ENCODE results near the gene CMTR1. TPM values are rescaled to one million over a fixed set of nuclear protein-coding genes. Genes with fewer than 3 reads are reported as not detected.
"Not testable (repeated sequence)": the region's sequence is repeated elsewhere in the genome, so short reads cannot be mapped to it uniquely, and the experiment has no call there.

CMTR1 gene
- total RNA-seq, 4 donors from 2014 or later, result 35.1 to 49.2 (median 41.4) TPM

GRCh38 chr6:37393381-37393929 lies 39.6 kb upstream of the CMTR1 start:
- TF ChIP-seq POLR2AphosphoS5 (IDR thresholded peaks at IDR 0.05), result no peak
- TF ChIP-seq POLR2A (IDR thresholded peaks at IDR 0.05), result no peak
- TF ChIP-seq CTCF (IDR thresholded peaks at IDR 0.05), result no peak
- TF ChIP-seq EP300 (IDR thresholded peaks at IDR 0.05), result no peak
- Histone ChIP-seq H3K9me3 (no peaks in the 10 kb centered on the region), H3K4me1 (no peaks in the 10 kb centered on the region), H3K36me3 (peaks cover 0 to 68% of the 10 kb centered on the region in 2 donors), H3K27me3 (no peaks in the 10 kb centered on the region), H3K4me3 (no peak overlapping the region), H3K27ac (no peak overlapping the region)
- 44 to 88% methylated on average over 1 of the region's 1 CpG for WGBS, 2 donors (ENCODE audit: low coverage in 1 of 2)
- no peak for ATAC-seq

GRCh38 chr6:37396571-37397180 lies 36.3 kb upstream of the CMTR1 start:
- Histone ChIP-seq H3K36me3 (peaks cover 0 to 36% of the 10 kb centered on the region in 2 donors), H3K27me3 (no peaks in the 10 kb centered on the region), H3K9me3 (no peaks in the 10 kb centered on the region), H3K4me1 (no peaks in the 10 kb centered on the region), H3K27ac (no peak overlapping the region), H3K4me3 (no peak overlapping the region)
- WGBS, 2 donors (ENCODE audit: low coverage in 1 of 2), result 88 to 100% methylated on average over 1 to 4 of the region's 4 CpGs
- ATAC-seq, result no peak
- no peak for TF ChIP-seq CTCF (IDR thresholded peaks at IDR 0.05)
- TF ChIP-seq POLR2AphosphoS5 (IDR thresholded peaks at IDR 0.05), result no peak
- no peak for TF ChIP-seq POLR2A (IDR thresholded peaks at IDR 0.05)
- TF ChIP-seq EP300 (IDR thresholded peaks at IDR 0.05), result no peak

DNA sequence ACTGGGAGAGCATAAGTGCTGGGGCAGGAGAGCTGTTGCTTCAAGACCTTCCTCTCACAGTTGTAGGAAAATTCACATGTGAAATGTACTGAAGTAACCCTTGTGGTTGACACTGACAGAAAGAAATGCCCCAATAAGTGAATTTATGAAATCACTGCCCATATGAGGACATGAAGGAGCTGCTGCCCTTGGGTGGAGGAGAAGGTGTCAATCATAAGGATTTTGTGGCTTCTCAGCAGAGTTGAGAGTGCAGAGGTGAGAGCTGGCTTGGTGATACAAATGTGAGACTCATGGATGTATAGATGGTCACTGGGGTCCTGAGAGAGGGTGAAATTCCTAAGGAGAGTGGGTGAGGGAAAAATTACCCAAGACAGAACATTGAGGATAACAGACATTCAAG lies 33.9 kb upstream of the CMTR1 start:
- H3K9me3 ChIP-seq, result no peaks in the 10 kb centered on the region
- peaks cover 0 to 12% of the 10 kb centered on the region in 2 donors for H3K36me3 ChIP-seq
- no peak for TF ChIP-seq POLR2AphosphoS5 (IDR thresholded peaks at IDR 0.05)
- H3K4me3 ChIP-seq, result no peak overlapping the region
- H3K27me3 ChIP-seq, result no peaks in the 10 kb centered on the region
- ATAC-seq, result no peak
- H3K4me1 ChIP-seq, result no peaks in the 10 kb centered on the region
- no peak overlapping the region for H3K27ac ChIP-seq

DNA sequence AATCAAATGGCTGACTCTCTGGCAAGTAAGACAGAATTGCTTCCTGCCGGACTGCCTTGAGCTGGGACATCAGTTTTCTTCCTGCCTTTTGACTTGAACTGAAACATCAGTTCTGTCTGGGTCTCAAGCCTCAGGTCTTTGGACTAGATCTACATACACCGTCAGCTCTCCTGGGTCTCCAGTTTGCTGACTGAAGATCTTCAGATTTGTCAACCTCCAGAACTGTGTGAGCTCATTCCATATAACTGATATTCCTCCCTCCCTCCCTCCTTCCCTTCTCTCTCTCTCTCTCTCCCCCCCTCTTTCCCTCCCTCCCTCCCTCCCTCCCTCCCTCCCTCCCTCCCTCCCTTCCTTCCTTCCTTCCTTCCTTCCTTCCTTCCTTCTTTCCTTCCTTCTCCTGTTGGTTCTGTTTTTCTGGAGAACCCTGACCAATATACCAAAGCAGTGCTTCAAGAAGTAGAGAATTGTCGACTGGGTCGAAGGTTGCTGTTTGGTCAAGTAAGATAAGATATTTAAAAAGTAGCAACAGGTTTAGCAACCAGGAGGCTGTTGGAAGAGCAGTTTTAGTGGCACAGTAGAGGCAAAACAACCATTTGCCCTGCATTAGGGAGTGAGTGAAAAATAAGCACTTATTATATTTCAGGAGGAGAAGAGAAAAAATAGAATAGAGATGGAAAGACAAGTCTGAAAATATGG lies 33.1 kb upstream of the CMTR1 start:
- Histone ChIP-seq H3K36me3 (peaks cover 0 to 4% of the 10 kb centered on the region in 2 donors), H3K27me3 (no peaks in the 10 kb centered on the region), H3K27ac (no peak overlapping the region), H3K4me1 (no peaks in the 10 kb centered on the region), H3K4me3 (no peak overlapping the region), H3K9me3 (no peaks in the 10 kb centered on the region)
- no peak for TF ChIP-seq POLR2A (IDR thresholded peaks at IDR 0.05)
- no peak for TF ChIP-seq CTCF (IDR thresholded peaks at IDR 0.05)
- TF ChIP-seq EP300 (IDR thresholded peaks at IDR 0.05), result no peak
- TF ChIP-seq POLR2AphosphoS5 (IDR thresholded peaks at IDR 0.05), result no peak
- WGBS, 2 donors (ENCODE audit: low coverage in 1 of 2), result 33 to 72% methylated on average over 2 of the region's 4 CpGs
- no peak for ATAC-seq

- ATAC-seq, result not testable (repeated sequence)
These were observed 31.4 kb upstream of the CMTR1 start for GRCh38 chr6:37401658-37402057.

DNA sequence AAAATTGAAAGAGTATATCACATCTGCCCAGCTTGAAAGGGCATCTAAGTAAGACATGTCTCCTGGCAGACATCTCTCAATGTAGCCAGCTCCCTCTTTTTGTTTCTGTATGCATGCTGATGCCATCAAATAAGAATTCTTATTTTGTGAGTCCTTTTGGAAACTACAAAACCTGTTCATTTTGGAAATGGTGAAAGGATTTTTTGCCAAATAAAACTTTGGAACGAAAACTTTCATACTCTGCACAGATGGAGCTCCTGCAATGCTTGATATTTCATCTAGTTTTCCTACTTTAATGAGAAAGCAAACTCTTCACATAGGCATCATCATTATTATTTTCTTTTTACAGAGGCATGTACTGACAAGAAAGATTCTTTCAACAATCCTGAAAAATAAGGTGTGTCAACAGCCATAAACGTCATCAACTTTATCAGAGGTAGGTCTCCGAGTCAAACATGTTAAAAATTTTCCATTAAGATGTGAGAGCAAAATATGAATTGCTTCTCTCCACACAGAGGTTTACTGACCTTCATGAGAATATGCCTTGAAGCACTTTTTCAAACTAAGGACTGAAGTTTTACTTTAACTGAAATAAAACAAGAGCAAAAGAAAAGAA lies 26.2 kb upstream of the CMTR1 start:
- TF ChIP-seq POLR2AphosphoS5 (IDR thresholded peaks at IDR 0.05) (no peak), CTCF (IDR thresholded peaks at IDR 0.05) (no peak), EP300 (IDR thresholded peaks at IDR 0.05) (no peak), POLR2A (IDR thresholded peaks at IDR 0.05) (no peak)
- WGBS, 2 donors (ENCODE audit: low coverage in 1 of 2), result 39 to 68% methylated on average over 3 of the region's 3 CpGs
- Histone ChIP-seq H3K4me3 (no peak overlapping the region), H3K9me3 (no peaks in the 10 kb centered on the region), H3K4me1 (no peaks in the 10 kb centered on the region), H3K36me3 (no peaks in the 10 kb centered on the region), H3K27me3 (no peaks in the 10 kb centered on the region), H3K27ac (no peak overlapping the region)
- ATAC-seq, result no peak

More at GRCh38 chr6:37401658-37402057, 31.4 kb upstream of the CMTR1 start:
- H3K36me3 ChIP-seq, H3K4me1 ChIP-seq, H3K4me3 ChIP-seq, H3K9me3 ChIP-seq, H3K27ac ChIP-seq, H3K27me3 ChIP-seq: not testable (repeated sequence)
